Left lung (tissue), 10 donors: ENCODE results near the gene ZNF766. TPM values are rescaled to one million over a fixed set of nuclear protein-coding genes. Genes with fewer than 3 reads are reported as not detected.
"Not testable (repeated sequence)": the region's sequence is repeated elsewhere in the genome, so short reads cannot be mapped to it uniquely, and the experiment has no call there.

Experiments
- ATAC-seq: fragments of 200-7000 bp; cut with Tn5 transposase; one replicate; pipeline ENCODE4 v1.9.1; 2020; ENCODE audit warnings: moderate library complexity
- DNase-seq, 4 donors: peaks; one replicate each; pipeline ENCODE4 v3.0.0-alpha.2; 2013 to 2020
- H3K27ac ChIP-seq, 2 donors: fragments of 200-600 bp; sonication (generic) in 1 of 2; one replicate each; pipeline versions ENCODE4 v1.5.0 to v1.8.0; 2020 to 2021
- H3K27me3 ChIP-seq, 2 donors: fragments of 200-600 bp; sonication (generic) in 1 of 2; one replicate each; pipeline versions ENCODE4 v1.5.0 to v1.8.0; 2020 to 2021
- H3K36me3 ChIP-seq, 2 donors: fragments of 200-600 bp; sonication (generic) in 1 of 2; one replicate each; pipeline versions ENCODE4 v1.5.0 to v1.8.0; 2020 to 2021
- H3K4me1 ChIP-seq, 2 donors: fragments of 200-600 bp; one replicate each; pipeline ENCODE4 v1.8.0; 2021
- H3K4me3 ChIP-seq, 2 donors: fragments of 200-600 bp; sonication (generic) in 1 of 2; one replicate each; pipeline versions ENCODE4 v1.5.0 to v1.8.0; 2020 to 2021; ENCODE audit warnings: mild to moderate bottlenecking in 1 of 2
- H3K9me3 ChIP-seq, 2 donors: fragments of 200-600 bp; sonication (generic) in 1 of 2; one replicate each; pipeline versions ENCODE4 v1.5.0 to v1.8.0; 2020 to 2021
- intact Hi-C, 2 donors: fragments of 100-400 bp; cut with DNase I; formaldehyde crosslinking; loops; one replicate each; pipeline versions ENCODE4 v1.11.2 to v1.14.2; 2022
- polyA plus RNA-seq, 6 donors: library from polyadenylated mRNA; unstranded; fragments of 120-200 nt; gene quantifications; one replicate each; pipeline ENCODE4 v1.2.1, GENCODE V29; 2013; ENCODE audit not compliant: insufficient read length in 6 of 6
- total RNA-seq, 2 donors: library from RNA; stranded (reverse); fragmentation: NEBNext Ultra II Directional; extraction: Animal tissue kit (Norgen Biotek cat#: 25700); gene quantifications; one replicate each; pipeline ENCODE4 v1.2.1, GENCODE V29; 2021
- TF ChIP-seq, protein P1 (sequence below), 2 donors: fragments of 200-600 bp; sonication (generic) in 1 of 2; IDR thresholded peaks; one replicate each; pipeline versions ENCODE4 v1.5.0 to v1.8.0; 2021; ENCODE audit warnings: antibody characterized with exemption in 2 of 2
- donor health status: DM: no; HTN: yes; CAD: no.
- donor health status: DM: no; HTN: no; CAD: no.

Gene ZNF766
- total and polyA plus RNA-seq, 8 donors: 14.1 to 22.8 (median 17.3) TPM

DNA sequence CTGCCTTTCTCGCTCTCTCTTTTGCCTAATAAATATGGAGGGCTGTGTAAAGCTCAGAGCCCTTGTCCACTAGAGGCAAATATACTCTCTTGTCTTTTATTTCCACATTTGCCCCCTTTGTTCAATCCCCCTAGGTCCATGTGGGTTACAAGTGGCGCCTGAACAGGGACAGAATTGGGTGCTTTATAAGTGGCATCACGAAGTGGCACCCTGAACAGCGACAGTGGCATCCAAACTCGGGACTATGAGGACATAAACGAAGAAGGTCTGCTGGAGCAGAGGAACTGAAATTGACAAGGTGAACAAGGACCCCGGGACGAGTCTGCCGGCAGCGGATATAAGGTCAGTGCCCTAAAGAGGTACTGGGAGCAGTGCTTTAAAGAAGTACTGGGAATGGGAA lies 62.4 kb downstream of the ZNF766 start:
- H3K9me3 ChIP-seq: peaks cover 0 to 91% of the 10 kb centered on the region in 2 donors
- H3K27me3 ChIP-seq: no peaks in the 10 kb centered on the region
- H3K4me3 ChIP-seq: no peak overlapping the region
- H3K27ac ChIP-seq: no peak overlapping the region
- intact Hi-C loops: no loop called here
- H3K4me1 ChIP-seq: peaks cover 0 to 1% of the 10 kb centered on the region in 2 donors
- no peaks in the 10 kb centered on the region for H3K36me3 ChIP-seq
- TF ChIP-seq, protein P1, sequence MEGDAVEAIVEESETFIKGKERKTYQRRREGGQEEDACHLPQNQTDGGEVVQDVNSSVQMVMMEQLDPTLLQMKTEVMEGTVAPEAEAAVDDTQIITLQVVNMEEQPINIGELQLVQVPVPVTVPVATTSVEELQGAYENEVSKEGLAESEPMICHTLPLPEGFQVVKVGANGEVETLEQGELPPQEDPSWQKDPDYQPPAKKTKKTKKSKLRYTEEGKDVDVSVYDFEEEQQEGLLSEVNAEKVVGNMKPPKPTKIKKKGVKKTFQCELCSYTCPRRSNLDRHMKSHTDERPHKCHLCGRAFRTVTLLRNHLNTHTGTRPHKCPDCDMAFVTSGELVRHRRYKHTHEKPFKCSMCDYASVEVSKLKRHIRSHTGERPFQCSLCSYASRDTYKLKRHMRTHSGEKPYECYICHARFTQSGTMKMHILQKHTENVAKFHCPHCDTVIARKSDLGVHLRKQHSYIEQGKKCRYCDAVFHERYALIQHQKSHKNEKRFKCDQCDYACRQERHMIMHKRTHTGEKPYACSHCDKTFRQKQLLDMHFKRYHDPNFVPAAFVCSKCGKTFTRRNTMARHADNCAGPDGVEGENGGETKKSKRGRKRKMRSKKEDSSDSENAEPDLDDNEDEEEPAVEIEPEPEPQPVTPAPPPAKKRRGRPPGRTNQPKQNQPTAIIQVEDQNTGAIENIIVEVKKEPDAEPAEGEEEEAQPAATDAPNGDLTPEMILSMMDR (IDR thresholded peaks at IDR 0.05): no peak
- DNase-seq (no peak), ATAC-seq (no peak)

DNA sequence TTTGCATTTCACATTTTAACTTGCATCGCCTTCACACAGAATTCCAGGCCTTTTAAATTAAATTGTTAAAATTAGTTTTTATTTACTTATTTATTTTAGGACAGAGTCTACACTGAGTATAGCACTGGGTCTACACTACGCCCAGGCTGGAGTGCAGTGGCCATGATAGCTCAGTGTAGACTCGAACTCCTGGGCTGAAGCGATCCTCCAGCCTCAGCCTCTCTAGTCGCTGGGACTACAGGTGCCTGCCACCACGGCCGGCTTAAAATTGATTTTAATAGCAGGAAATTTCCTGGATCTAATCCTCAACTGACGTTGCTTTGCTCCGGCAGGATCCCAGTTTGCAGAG lies 66.4 kb downstream of the ZNF766 start:
- intact Hi-C loops: no loop called here
- ATAC-seq (peak; percentile 23), DNase-seq (no peak)
- TF ChIP-seq, protein P1 (IDR thresholded peaks at IDR 0.05): no peak
- peaks cover 0 to 7% of the 10 kb centered on the region in 2 donors for H3K4me1 ChIP-seq
- peaks cover 0 to 57% of the 10 kb centered on the region in 2 donors for H3K9me3 ChIP-seq
- no peaks in the 10 kb centered on the region for H3K36me3 ChIP-seq
- H3K4me3 ChIP-seq: peak overlapping the region; percentile 74 to 80
- no peaks in the 10 kb centered on the region for H3K27me3 ChIP-seq
- peak overlapping the region in 1 of 2 donors; percentile 82 for H3K27ac ChIP-seq

DNA sequence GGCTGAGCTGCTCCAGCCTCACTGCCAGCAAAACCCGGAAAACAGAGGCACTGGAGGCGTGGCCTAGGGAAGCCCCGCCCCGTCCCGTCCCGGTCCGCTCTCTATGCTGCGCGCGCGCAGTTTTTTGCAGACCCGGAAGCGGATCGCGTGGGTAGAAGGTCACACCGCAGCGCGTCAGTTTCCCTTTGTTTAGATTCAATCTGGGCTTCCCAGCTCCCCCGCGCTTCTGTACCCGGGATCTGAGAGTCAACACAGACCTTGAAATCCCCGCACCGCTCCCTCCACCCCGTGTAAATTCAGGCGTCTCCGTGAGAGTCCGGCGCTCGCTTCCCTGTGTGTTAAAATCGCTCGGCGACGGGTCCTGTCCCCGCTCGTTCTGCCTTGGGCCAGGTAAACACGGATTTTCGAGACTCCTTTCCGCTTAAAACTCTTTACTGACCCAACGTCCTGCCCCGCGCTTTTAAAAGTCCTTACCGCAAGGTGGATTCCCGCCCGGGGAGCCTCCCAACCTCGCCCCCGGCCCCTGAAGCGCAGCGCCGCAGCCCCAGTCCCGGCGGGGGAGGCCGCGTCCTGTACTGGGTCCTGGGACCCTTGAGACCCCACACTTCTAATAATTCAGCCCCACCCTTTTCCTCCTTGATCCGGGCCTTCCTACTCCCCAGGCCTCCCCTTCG lies 66.9 kb downstream of the ZNF766 start, which contains the start of gene ZNF610:
Gene ZNF610 (plus strand): TSS at position 127 of the 674 bp plus-strand sequence. CDS start 12,930 bp downstream, outside the sequence.
- no peaks in the 10 kb centered on the region for H3K27me3 ChIP-seq
- TF ChIP-seq, protein P1 (IDR thresholded peaks at IDR 0.05): no peak
- DNase-seq (peak; percentile 78 to 94 (median 90)), ATAC-seq (peak; percentile 100)
- no peaks in the 10 kb centered on the region for H3K36me3 ChIP-seq
- H3K27ac ChIP-seq: peak within 1 kb of the TSS; percentile 51 to 82
- H3K9me3 ChIP-seq: peaks cover 0 to 53% of the 10 kb centered on the region in 2 donors
- H3K4me1 ChIP-seq: peaks cover 0 to 7% of the 10 kb centered on the region in 2 donors
- intact Hi-C loops: no loop called here
- peak within 1 kb of the TSS; percentile 74 to 80 for H3K4me3 ChIP-seq

DNA sequence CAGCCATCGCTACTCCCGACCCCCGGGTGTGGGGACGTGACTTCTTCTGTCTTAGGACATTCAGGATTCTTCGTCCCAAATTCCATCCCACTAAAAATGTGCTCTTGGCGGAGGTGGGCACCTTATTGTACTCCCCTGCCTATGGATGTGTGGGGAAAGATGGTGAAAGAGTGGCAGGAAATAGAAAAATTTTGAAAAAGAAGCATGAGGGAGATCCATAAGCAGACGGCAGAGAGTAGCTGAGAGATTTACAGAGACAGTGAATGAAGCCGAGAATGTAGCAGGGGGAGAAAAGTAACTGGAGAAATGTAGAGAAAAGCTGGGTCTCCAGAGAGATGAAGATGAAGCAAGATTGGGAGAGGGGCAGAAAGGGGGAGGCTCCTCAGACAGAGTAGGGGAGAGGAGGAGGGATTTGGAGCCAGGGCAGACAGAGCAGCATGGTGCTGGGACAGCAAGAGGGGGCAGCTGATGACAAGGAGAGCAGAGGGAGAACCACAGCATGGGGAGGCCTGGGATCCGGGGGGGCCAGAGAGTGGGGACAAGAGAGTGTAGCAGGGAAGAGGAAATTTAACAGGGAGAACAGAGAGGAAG lies 67.5 kb downstream of the ZNF766 start:
- Histone ChIP-seq H3K27me3 (no peaks in the 10 kb centered on the region), H3K4me3 (peak overlapping the region; percentile 74 to 80), H3K27ac (peak overlapping the region in 1 of 2 donors; percentile 82), H3K36me3 (no peaks in the 10 kb centered on the region), H3K9me3 (peaks cover 0 to 47% of the 10 kb centered on the region in 2 donors), H3K4me1 (peaks cover 0 to 7% of the 10 kb centered on the region in 2 donors)
- DNase-seq (peak in 2 of 4 donors; percentile 12 to 18), ATAC-seq (no peak)
- TF ChIP-seq, protein P1 (IDR thresholded peaks at IDR 0.05): no peak
- intact Hi-C loops: no loop called here

- H3K27me3 ChIP-seq, H3K36me3 ChIP-seq, H3K4me3 ChIP-seq, intact Hi-C loops, ATAC-seq, H3K27ac ChIP-seq, DNase-seq, H3K4me1 ChIP-seq: not testable (repeated sequence)
- peaks cover 0 to 32% of the 10 kb centered on the region in 2 donors for H3K9me3 ChIP-seq
These were observed 69.6 kb downstream of the ZNF766 start for GRCh38 chr19:52339022-52339421.
